Stomach (tissue), 4 donors: Measurements from ENCODE around the gene SLC16A1.

Source experiments
- EP300 ChIP-seq: sonication (generic); formaldehyde crosslinking; IDR thresholded peaks from one replicate; pipeline ENCODE4 v1.6.1; 2017; ENCODE audit warnings: antibody characterized with exemption
- POLR2A ChIP-seq, 4 donors: fragments of 450-650 bp; IDR thresholded peaks; one replicate each; pipeline ENCODE4 v1.6.1; 2016; ENCODE audit warnings: antibody characterized with exemption in 4 of 4, control low read depth in 2 of 4, mild to moderate bottlenecking in 1 of 4, moderate library complexity in 1 of 4
- POLR2AphosphoS5 ChIP-seq, 3 donors: sonication (generic); formaldehyde crosslinking; IDR thresholded peaks; one replicate each; pipeline ENCODE4 v1.6.1; 2016; ENCODE audit warnings: antibody characterized with exemption in 3 of 3
- TF ChIP-seq, protein P1 (sequence below), 7 experiments: fragments of 450-650 bp in 4 of 7; fragments of 200-600 bp in 3 of 7; sonication (generic) in 3 of 7; IDR thresholded peaks; one replicate each; pipeline ENCODE4 v1.5.1; 2016 to 2019; ENCODE audit warnings: antibody characterized with exemption in 7 of 7, control low read depth in 2 of 7, mild to moderate bottlenecking in 1 of 7

DNA sequence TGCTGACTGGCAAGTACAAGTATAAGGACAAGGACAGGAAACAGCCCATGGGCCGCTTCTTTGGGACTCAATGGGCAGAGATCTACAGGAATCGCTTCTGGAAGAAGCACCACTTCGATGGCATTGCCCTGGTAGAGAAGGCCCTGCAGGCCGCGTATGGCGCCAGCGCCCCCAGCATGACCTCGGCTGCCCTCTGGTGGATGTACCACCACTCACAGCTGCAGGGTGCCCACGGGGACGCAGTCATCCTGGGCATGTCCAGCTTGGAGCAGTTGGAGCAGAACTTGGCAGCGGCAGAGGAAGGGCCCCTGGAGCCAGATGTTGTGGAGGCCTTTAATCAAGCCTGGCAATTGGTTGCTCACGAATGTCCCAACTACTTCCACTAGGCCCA, 32.0 kb downstream of the SLC16A1 start:
- TF ChIP-seq, protein P1, sequence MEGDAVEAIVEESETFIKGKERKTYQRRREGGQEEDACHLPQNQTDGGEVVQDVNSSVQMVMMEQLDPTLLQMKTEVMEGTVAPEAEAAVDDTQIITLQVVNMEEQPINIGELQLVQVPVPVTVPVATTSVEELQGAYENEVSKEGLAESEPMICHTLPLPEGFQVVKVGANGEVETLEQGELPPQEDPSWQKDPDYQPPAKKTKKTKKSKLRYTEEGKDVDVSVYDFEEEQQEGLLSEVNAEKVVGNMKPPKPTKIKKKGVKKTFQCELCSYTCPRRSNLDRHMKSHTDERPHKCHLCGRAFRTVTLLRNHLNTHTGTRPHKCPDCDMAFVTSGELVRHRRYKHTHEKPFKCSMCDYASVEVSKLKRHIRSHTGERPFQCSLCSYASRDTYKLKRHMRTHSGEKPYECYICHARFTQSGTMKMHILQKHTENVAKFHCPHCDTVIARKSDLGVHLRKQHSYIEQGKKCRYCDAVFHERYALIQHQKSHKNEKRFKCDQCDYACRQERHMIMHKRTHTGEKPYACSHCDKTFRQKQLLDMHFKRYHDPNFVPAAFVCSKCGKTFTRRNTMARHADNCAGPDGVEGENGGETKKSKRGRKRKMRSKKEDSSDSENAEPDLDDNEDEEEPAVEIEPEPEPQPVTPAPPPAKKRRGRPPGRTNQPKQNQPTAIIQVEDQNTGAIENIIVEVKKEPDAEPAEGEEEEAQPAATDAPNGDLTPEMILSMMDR (IDR thresholded peaks at IDR 0.05): no peak
- TF ChIP-seq POLR2A (IDR thresholded peaks at IDR 0.05) (no peak), POLR2AphosphoS5 (IDR thresholded peaks at IDR 0.05) (no peak), EP300 (no peak)
